Parathyroid adenoma (tissue), 2 donors: ENCODE results near the gene TRAF1.

Source experiments
- H2AFZ ChIP-seq: fragments of 300-600 bp; sonication (generic); one replicate; pipeline ENCODE4 v1.7.0; 2017; ENCODE audit warnings: antibody characterized with exemption, mild to moderate bottlenecking
- H3K27ac ChIP-seq: fragments of 300-600 bp; sonication (generic); one replicate; pipeline ENCODE4 v1.7.0; 2017
- H3K27me3 ChIP-seq: fragments of 300-600 bp; sonication (generic); one replicate; pipeline ENCODE4 v1.7.0; 2017; ENCODE audit warnings: low read length; ENCODE audit not compliant: control insufficient read depth, insufficient read depth
- H3K36me3 ChIP-seq: fragments of 300-600 bp; sonication (generic); one replicate; pipeline ENCODE4 v1.7.0; 2017; ENCODE audit warnings: low read length; ENCODE audit not compliant: control insufficient read depth, insufficient read depth
- H3K4me1 ChIP-seq: fragments of 300-600 bp; sonication (generic); one replicate; pipeline ENCODE4 v1.7.0; 2017; ENCODE audit warnings: control low read depth
- H3K4me2 ChIP-seq: fragments of 300-600 bp; sonication (generic); one replicate; pipeline ENCODE4 v1.7.0; 2017; ENCODE audit warnings: low read length
- H3K4me3 ChIP-seq: fragments of 300-600 bp; sonication (generic); one replicate; pipeline ENCODE4 v1.7.0; 2017; ENCODE audit warnings: low read depth, low read length
- H3K79me2 ChIP-seq: fragments of 300-600 bp; sonication (generic); one replicate; pipeline ENCODE4 v1.7.0; 2017; ENCODE audit warnings: control low read depth
- H3K9ac ChIP-seq: fragments of 300-600 bp; sonication (generic); one replicate; pipeline ENCODE4 v1.7.0; 2017; ENCODE audit warnings: mild to moderate bottlenecking
- H3K9me3 ChIP-seq: fragments of 300-600 bp; sonication (generic); one replicate; pipeline ENCODE4 v1.7.0; 2017; ENCODE audit warnings: low read length; ENCODE audit not compliant: control insufficient read depth
- CTCF ChIP-seq: fragments of 300-600 bp; sonication (generic); IDR thresholded peaks from one replicate; pipeline ENCODE4 v1.7.0; 2017; ENCODE audit warnings: antibody characterized with exemption, mild to moderate bottlenecking
- donor health status: primary hyperparathyroidism.

TRAF1 gene

GRCh38 chr9:120921661-120922181 lies 4.9 kb downstream of the TRAF1 start:
- TF ChIP-seq CTCF, result no peak
- Histone ChIP-seq H3K9me3 (no peaks in the 10 kb centered on the region), H2AFZ (no peak overlapping the region), H3K4me3 (no peak overlapping the region), H3K79me2 (no peaks in the 10 kb centered on the region), H3K4me2 (no peak overlapping the region), H3K9ac (no peak overlapping the region), H3K27ac (no peak overlapping the region), H3K27me3 (no peaks in the 10 kb centered on the region), H3K36me3 (no peaks in the 10 kb centered on the region), H3K4me1 (no peaks in the 10 kb centered on the region)

GRCh38 chr9:120920806-120921178 lies 5.8 kb downstream of the TRAF1 start:
- Histone ChIP-seq H2AFZ (no peak overlapping the region), H3K9ac (no peak overlapping the region), H3K79me2 (no peaks in the 10 kb centered on the region), H3K4me3 (no peak overlapping the region), H3K4me2 (no peak overlapping the region), H3K4me1 (no peaks in the 10 kb centered on the region), H3K36me3 (no peaks in the 10 kb centered on the region), H3K27ac (no peak overlapping the region), H3K9me3 (no peaks in the 10 kb centered on the region), H3K27me3 (no peaks in the 10 kb centered on the region)
- no peak for TF ChIP-seq CTCF

- H3K36me3 ChIP-seq, result no peaks in the 10 kb centered on the region
- H2AFZ ChIP-seq, result peak overlapping the region; percentile 22
- H3K9ac ChIP-seq, result no peak overlapping the region
- no peaks in the 10 kb centered on the region for H3K4me1 ChIP-seq
- no peaks in the 10 kb centered on the region for H3K27me3 ChIP-seq
- no peak overlapping the region for H3K4me2 ChIP-seq
- no peak overlapping the region for H3K27ac ChIP-seq
- H3K9me3 ChIP-seq, result no peaks in the 10 kb centered on the region
- TF ChIP-seq CTCF, result no peak
- no peaks in the 10 kb centered on the region for H3K79me2 ChIP-seq
- no peak overlapping the region for H3K4me3 ChIP-seq
These were observed 6.5 kb downstream of the TRAF1 start for GRCh38 chr9:120919843-120920805.

- H3K27ac ChIP-seq, result no peak overlapping the region
- H3K79me2 ChIP-seq, result no peaks in the 10 kb centered on the region
- TF ChIP-seq CTCF, result no peak
- no peaks in the 10 kb centered on the region for H3K36me3 ChIP-seq
- no peaks in the 10 kb centered on the region for H3K27me3 ChIP-seq
- no peak overlapping the region for H3K4me3 ChIP-seq
- no peaks in the 10 kb centered on the region for H3K4me1 ChIP-seq
- no peak overlapping the region for H2AFZ ChIP-seq
- H3K9ac ChIP-seq, result no peak overlapping the region
- no peaks in the 10 kb centered on the region for H3K9me3 ChIP-seq
- no peak overlapping the region for H3K4me2 ChIP-seq
These were observed 7.4 kb downstream of the TRAF1 start for GRCh38 chr9:120918931-120919842.
